Esophagus muscularis mucosa (tissue), 4 donors: Measurements from ENCODE around the gene ISCA2.

Experiments
- EP300 ChIP-seq: sonication (generic); formaldehyde crosslinking; IDR thresholded peaks from one replicate; pipeline ENCODE4 v1.6.1; 2017; ENCODE audit warnings: antibody characterized with exemption
- POLR2AphosphoS5 ChIP-seq, 2 donors: sonication (generic); formaldehyde crosslinking; IDR thresholded peaks; one replicate each; pipeline ENCODE4 v1.6.1; 2017; ENCODE audit warnings: antibody characterized with exemption in 2 of 2
- TF ChIP-seq, protein P1 (sequence below), 3 experiments: fragments of 200-600 bp in 2 of 3; fragments of 450-650 bp in 1 of 3; sonication (generic) in 2 of 3; IDR thresholded peaks; one replicate each; pipeline ENCODE4 v1.5.1; 2017 to 2019; ENCODE audit warnings: antibody characterized with exemption in 3 of 3, mild to moderate bottlenecking in 2 of 3, moderate library complexity in 1 of 3

DNA sequence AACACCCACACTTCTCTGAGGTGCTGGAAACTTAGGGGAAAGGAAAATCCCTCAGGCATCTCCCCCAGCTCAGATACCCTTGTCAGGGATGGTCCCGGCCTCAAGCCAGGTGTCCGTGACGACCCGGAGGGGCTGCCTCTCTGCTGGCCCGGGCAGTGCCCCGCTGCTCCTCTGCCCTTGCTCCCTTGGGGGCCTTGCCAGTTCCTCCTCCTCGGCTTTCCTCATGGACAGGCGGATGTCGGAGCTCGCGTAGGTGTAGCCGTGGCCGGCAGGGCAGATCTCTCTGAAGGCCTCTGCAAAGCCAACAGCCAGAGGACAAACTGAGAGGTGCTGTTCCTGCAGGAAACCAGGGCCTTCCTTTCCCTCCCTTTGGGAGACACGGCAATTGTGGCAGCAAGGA lies 34.8 kb downstream of the ISCA2 start:
- no peak for TF ChIP-seq POLR2AphosphoS5 (IDR thresholded peaks at IDR 0.05)
- TF ChIP-seq, protein P1, sequence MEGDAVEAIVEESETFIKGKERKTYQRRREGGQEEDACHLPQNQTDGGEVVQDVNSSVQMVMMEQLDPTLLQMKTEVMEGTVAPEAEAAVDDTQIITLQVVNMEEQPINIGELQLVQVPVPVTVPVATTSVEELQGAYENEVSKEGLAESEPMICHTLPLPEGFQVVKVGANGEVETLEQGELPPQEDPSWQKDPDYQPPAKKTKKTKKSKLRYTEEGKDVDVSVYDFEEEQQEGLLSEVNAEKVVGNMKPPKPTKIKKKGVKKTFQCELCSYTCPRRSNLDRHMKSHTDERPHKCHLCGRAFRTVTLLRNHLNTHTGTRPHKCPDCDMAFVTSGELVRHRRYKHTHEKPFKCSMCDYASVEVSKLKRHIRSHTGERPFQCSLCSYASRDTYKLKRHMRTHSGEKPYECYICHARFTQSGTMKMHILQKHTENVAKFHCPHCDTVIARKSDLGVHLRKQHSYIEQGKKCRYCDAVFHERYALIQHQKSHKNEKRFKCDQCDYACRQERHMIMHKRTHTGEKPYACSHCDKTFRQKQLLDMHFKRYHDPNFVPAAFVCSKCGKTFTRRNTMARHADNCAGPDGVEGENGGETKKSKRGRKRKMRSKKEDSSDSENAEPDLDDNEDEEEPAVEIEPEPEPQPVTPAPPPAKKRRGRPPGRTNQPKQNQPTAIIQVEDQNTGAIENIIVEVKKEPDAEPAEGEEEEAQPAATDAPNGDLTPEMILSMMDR (IDR thresholded peaks at IDR 0.05) = no peak
- no peak for TF ChIP-seq EP300
